H1 (cell line): ENCODE results near the gene MAP3K13.

ENCODE experiments used
- CTCF ChIP-seq, 3 experiments: IDR thresholded peaks; 1 replicate in 2 of 3; 2 replicates in 1 of 3; pipeline versions ENCODE4 v1.5.1 to v1.6.1; 2011; ENCODE audit warnings: low read length in 3 of 3, mild to moderate bottlenecking in 3 of 3, inconsistent platforms in 2 of 3, low read depth in 1 of 3, moderate library complexity in 1 of 3; ENCODE audit not compliant: insufficient read depth in 1 of 3; ENCODE audit errors: control extremely low read depth in 1 of 3
- EP300 ChIP-seq, 2 experiments: IDR thresholded peaks; 1 replicate in 1 of 2; 2 replicates in 1 of 2; pipeline ENCODE4 v1.6.1; 2011 to 2012; ENCODE audit warnings: low read depth in 2 of 2, low read length in 2 of 2, mild to moderate bottlenecking in 2 of 2, borderline replicate concordance in 1 of 2, inconsistent platforms in 1 of 2, moderate library complexity in 1 of 2
- JUN ChIP-seq: IDR thresholded peaks from 2 replicates; pipeline ENCODE4 v1.6.1; 2011; ENCODE audit warnings: low read depth, mild to moderate bottlenecking, improper control_type of control experiment, low read length
- KDM1A ChIP-seq: fragments of 200-600, 300-600 bp; sonication (generic); IDR thresholded peaks from 2 replicates; pipeline ENCODE4 v1.7.1; 2016; ENCODE audit warnings: mild to moderate bottlenecking, low read length, borderline replicate concordance
- KDM5A ChIP-seq: fragments of 200-600 bp; IDR thresholded peaks from 2 replicates; pipeline ENCODE4 v1.7.1; 2012; ENCODE audit warnings: mild to moderate bottlenecking, low read length, inconsistent platforms, mixed read lengths
- POLR2AphosphoS5 ChIP-seq: IDR thresholded peaks from 2 replicates; pipeline ENCODE4 v1.6.1; 2011; ENCODE audit warnings: low read depth, low read length
- POU5F1 ChIP-seq: IDR thresholded peaks from 2 replicates; pipeline ENCODE4 v1.6.1; 2011; ENCODE audit warnings: low read depth, mild to moderate bottlenecking, low read length, moderate library complexity
- TAF7 ChIP-seq: optimal IDR thresholded peaks from 2 replicates; pipeline ENCODE3; 2011; ENCODE audit warnings: low read depth, mild to moderate bottlenecking, inconsistent platforms, low read length, moderate library complexity, borderline replicate concordance
- TBP ChIP-seq: IDR thresholded peaks from 2 replicates; pipeline ENCODE4 v1.6.1; 2011; ENCODE audit warnings: low read depth, low read length, improper control_type of control experiment
- USF2 ChIP-seq: IDR thresholded peaks from 2 replicates; pipeline ENCODE4 v1.6.1; 2011; ENCODE audit warnings: low read length, improper control_type of control experiment

GRCh38 chr3:185448107-185448506, 85.2 kb downstream of the MAP3K13 start:
- no peak for TF ChIP-seq EP300 (IDR thresholded peaks at IDR 0.05; ENCODE audit: borderline replicate concordance in 1 of 2, low read depth in 2 of 2, low read length in 2 of 2)
- TF ChIP-seq POLR2AphosphoS5: no peak
- no peak for TF ChIP-seq POU5F1
- no peak for TF ChIP-seq CTCF (IDR thresholded peaks at IDR 0.05; ENCODE audit: control extremely low read depth in 1 of 3, insufficient read depth in 1 of 3, low read depth in 1 of 3, low read length in 3 of 3)
- no peak for TF ChIP-seq KDM1A
- TF ChIP-seq JUN: no peak
- no peak for TF ChIP-seq USF2
- no peak for TF ChIP-seq TAF7
- TF ChIP-seq TBP: no peak
- no peak for TF ChIP-seq KDM5A
